ENCODE data around the gene AFAP1L2.
"Not testable (repeated sequence)": the region's sequence is repeated elsewhere in the genome, so short reads cannot be mapped to it uniquely, and the experiment has no call there.

AFAP1L2 gene

DNA sequence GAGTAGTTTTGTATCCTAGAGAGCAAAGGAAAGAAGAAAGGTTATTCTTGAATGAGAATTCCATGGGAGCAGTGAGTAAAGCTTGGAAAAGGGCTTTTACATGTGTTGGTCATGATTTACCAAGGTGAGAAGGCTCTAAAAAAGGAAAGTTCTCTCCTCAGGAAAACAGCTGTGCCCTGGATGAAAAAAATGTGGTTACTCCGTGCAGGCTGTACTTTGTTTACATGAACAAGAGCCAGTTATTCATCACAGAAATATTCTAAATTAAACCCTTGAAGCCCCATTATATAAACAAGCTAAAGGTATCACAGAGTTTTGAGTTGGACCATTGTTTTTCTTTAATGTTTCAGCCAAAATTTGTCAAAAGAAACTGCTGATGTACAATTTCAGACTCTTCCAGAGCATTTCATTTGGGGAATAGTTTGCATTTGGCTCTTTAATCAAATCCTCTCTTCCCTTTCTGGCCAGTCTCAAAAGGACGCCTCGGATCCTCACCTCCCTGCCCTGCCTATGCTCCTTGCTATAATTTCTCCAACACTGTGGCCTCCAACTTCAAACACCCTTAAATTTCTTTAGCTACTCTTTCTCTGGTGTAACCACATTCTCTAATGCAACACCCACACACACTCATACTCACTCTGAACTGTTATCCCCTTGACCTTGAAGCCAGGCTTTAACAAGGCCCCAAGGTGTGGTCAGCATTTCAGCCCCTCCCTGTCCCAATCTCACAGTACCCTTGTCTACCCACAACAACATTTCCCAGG lies 47.4 kb downstream of the AFAP1L2 start:
- no peak for DNase-seq

DNA sequence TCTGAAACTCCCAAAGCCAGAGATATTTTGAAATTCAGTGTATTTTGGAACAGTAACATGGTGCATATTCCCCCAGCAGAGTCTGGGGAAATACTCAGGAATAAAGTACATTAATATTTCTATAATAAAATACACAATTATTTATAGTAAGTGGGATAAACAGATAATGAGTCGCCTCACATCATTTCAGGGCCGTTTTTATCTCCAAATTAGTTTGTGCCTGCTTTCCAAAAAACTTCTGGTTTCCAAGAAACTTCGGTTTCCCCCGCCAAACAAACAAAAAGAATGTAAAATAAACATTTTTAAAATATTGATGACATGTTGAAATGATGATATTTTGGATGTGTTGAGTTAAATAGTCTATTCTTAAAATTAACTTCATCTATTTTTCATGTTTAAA lies 48.2 kb downstream of the AFAP1L2 start:
- no peak for DNase-seq

DNA sequence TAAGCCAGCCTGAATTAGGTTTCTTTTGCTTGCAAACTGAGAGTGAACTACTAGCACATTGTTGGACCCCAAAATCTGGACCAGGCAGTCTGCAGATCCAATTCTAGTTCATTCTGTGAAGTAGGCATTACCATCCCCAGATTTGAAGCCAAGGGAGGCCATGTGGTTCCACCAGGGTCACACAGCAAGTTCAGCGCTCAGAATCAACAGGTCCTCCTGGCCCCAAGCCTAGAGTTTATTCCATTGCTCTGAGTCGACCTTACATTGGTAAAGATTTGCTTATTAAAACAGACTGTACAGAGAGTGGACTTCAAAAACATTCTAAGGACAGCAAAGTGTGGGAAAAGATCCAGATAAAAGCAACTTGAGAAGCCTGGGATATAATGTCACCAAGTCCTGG lies 50.9 kb downstream of the AFAP1L2 start:
- no peak for DNase-seq

DNA sequence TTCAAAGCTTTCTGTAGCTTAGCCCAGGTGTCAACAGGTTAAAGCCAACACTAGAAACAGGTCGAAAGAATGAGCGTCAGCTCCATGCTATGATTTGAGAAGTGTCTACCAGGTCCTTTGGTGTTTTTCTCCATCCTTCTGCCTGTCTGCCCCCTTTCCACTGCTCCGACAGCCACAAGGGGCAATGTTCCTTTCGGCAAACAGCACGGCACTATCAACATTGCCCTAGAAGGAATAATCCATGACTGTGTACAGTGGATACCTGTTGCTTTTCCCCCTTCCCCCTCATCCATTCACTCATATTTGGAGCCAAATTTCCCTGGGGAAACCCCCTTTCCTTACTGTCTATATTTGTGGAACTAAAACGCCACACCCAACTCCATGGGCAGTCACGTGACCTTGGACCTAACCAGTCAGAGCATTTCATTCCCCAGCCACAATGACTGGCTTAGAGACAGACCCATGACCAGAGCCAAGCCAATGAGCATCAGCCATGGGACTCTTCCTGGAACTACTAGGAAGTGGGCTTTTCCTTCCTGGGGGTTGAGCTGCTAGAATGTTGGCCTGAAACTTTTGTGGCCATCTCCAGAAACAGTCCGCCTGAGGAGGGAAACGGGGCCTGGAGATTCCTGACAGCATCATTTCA lies 51.5 kb downstream of the AFAP1L2 start:
- DNase-seq, result no peak

DNA sequence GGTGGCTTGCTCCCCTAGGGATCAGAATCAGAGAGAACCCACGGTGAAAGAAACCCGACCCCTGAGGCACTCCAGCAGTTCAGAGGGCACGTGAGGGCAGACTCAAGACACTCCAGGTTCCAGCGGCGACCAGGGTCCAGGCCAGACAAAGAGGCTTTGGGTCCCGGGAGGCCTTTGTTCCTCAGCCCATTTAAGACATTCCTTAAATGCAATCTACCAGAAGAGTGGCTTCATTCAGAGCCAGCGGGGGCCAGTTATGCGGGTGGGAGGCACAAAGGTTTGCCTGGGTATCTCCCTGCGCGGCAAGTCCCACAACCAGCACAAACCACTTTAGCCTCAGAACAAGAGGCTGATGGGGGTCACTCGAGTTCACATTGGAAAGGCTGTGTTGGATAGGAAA lies 53.6 kb downstream of the AFAP1L2 start:
- DNase-seq, result no peak

DNA sequence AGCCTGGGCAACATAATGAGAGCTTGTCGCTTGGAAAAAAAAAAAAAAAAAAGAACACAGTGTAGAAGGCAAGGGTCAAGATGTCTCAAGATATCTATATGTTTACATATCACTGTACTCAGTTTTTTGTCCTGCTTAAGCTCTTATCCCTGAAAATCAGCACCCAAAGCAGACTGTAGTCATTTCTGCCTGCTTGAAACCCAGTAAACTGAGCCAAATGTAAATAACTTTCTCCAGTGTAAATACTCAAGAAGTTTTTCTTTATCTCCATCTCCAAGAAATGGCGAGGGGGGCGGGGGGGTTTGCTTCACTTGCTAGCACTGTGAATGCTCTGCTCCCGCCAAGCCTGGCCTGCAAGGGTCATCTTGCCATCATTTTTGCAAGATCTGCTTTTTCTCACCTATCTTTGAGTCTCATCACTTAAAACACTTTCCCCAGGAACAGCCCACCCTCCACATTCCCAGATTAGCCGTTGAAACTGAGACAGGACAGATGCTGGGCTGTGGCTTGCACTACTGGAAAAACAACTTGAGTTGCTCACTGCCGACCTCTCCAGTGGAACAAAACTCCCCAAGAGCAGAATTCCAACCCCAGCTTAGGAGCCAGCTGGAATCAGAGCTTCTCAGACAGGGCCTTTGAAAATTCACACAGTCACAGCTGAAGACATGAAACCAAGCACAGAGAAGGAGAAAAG lies 54.6 kb downstream of the AFAP1L2 start:
- DNase-seq, result no peak

DNA sequence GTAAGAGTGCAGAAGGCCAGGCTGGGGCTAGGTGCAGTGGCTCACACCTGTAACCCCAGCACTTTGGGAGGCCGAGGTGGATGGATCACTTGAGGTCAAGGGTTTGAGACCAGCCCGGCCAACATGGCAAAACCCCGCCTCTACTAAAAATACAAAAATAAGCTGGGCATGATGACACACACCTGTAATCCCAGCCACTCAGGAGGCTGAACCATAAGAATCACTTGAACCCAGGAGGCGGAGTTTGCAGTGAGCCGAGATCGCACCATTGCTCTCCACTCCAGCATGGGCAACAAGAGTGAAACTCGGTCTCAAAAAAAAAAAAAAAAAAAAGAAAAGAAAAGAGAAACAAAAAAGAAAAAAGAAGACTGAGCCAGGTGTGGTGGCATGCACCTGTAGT lies 55.2 kb downstream of the AFAP1L2 start:
- not testable (repeated sequence) for DNase-seq

DNA sequence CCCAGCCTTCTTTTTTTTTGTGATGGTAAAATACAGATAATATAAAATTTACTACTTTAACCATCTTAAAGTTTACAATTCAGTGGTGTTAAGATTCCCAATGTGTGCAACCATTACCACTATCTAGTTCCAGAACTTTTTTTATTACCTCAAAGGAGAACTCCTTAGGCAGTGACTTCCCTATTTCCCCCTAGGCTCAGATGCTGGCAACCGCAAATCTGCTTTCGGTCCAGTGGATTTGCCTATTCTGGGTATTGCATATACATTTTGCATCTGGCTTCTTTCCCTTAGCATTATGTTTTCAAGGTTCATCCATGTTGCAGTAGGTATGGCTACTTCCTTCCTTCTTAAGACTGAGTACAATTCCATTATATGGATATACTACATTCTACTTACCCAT lies 56.5 kb downstream of the AFAP1L2 start:
- no peak for DNase-seq

DNA sequence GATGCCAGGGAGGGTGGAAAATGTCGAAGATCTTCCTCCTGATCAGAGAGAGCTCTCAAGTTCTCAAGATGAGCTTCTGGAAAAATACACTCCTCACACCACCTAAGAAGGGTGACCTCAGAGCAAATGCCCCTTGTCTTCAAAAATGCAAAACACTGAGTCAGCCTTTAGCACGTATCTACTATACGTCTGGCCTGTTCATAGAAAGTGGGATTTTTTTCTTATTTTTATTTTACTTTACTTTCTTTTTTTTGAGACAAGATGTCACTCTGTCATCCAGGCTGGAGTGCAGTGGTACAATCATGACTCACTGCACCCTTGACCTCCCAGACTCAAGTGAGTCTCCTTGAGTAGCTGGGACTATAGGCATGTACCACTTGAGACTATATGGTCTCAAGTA lies 57.1 kb downstream of the AFAP1L2 start:
- DNase-seq, result no peak

DNA sequence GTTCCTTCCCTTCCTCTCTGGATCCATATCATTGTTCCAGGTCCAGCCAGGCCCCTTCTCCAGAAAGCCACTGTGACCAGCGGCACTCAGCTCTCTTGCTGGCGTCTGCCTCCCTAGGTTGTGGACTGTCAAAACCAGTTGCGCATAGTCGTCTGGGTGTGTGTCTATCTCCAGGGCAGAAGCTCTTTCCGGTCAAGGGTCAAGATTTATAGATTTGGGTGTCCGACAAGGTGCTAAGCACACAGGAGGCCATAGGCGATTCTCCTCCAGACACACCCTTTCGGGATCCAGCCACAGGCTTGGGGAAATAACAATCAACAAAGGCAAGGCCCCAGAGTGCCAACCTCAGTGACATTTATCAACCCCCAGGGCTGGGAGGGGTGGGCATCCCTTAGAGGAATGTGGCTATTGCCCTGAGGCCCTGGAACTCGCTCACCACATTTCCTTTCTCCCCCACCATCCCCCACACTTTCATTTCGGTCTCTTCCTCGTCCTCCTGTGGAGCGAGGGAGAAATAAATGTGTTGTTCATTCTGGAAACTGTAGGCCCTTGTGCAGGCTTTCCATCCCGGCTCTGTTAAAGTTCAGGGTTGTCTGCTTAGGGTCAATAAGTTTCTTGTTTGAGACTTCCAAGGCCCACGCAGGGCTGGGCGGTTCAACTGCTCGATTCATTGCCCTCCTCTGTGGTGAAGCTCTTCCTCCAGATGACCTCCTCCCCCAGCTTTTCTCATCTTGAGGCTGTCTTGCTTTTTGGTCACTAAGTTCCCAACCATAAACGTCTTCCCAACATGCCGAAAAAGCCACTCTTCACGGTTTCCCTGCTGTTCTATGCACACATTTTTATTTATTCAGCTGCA lies 57.9 kb downstream of the AFAP1L2 start:
- no peak for DNase-seq

DNA sequence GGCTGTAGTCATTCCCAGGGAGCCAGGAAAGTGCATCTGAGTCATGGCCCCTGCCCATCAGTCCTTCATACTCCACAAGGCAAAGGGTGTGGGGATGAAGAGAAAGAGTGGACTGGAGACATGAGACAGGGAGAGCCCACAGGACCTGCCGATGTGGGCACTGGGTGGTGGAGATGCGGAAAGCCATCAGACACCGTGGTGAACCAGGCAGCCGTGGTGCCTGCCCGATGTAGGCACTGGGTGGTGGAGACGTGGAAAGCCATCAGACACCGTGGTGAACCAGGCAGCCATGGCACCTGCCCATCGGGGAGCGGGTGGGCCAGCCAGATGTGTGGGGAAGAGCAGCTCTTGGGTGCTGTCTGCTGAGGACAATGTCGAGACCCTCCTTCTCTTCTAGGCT lies 58.6 kb downstream of the AFAP1L2 start:
- no peak for DNase-seq

DNA sequence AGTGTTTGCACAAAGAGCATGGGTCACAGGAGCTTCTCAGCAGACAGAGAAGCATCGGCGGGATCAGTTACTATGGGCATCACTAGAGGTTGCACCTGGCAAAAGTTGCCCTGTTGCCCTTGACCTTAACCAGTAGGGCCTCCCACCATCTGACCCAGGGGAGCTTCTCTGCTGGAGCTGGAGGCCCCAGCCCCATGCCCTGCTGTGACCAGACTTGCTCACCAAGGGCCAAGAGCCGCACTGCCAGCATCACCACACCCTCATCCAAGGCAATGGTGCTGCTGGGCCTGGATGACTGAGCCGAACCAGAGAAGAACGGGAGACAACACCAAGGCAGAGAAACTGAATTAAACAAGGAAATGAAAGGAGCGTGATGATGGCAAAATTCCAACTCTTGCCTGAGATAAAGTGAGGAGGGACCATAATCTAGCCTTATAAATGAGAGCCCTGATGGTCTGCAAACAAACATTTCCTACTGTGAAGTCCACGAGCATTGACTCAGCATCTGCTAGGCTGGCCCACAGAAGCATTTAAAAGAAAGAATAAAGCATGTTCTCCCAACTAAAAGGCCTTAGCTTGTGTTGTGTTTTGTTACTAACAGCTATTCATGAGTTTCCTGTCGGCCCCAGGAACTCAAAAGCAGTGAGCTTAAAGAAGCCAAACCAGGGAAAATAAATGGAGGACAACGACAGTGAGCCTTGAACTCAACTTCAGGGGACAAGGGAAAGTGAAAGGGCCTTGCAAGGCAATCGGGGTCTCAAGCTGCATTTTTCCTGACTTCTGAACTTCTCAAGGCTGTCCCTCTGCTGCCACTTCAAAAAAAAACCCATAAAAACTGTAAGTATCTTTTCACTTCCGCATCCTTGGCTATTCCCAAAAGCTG lies 60.4 kb downstream of the AFAP1L2 start:
- DNase-seq, result no peak

DNA sequence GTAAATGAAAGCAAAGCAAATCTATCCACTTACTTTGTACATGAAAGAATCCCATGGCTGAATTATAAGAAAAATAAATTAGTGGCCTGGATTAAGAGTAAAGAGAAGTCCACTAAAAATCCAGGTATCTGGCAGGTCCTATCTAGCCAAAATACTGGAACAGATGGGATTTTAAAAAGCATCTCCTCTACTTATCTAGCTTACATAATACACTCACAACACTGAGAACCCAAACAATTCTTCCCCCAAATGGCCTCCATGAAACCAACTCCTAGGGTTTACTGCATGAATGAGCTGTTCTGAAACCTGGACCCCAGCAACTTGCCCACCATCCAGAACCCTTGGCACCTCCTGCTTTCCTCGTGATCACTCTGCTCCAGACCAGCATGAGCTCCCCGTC lies 61.3 kb downstream of the AFAP1L2 start:
- no peak for DNase-seq

DNA sequence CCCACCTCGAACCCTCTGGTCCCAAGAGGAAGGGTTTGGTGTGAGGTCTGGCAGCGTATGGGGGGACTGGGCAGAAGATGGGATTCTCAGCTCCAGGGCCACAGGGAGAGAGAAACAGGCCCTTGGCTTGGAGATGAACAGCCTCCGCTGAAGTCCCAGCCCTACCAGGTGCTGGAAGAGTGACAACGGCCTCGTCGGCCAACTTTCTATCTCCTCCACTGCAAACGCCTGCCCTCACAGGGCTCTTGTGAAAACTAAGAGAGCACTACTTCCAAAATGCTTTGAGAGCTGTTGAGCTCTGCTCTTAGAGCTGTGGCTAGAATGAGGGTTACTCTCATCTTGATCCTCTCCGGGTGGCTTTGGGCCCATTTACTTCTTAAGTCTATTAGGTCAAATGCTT lies 63.5 kb downstream of the AFAP1L2 start:
- DNase-seq, result no peak

DNA sequence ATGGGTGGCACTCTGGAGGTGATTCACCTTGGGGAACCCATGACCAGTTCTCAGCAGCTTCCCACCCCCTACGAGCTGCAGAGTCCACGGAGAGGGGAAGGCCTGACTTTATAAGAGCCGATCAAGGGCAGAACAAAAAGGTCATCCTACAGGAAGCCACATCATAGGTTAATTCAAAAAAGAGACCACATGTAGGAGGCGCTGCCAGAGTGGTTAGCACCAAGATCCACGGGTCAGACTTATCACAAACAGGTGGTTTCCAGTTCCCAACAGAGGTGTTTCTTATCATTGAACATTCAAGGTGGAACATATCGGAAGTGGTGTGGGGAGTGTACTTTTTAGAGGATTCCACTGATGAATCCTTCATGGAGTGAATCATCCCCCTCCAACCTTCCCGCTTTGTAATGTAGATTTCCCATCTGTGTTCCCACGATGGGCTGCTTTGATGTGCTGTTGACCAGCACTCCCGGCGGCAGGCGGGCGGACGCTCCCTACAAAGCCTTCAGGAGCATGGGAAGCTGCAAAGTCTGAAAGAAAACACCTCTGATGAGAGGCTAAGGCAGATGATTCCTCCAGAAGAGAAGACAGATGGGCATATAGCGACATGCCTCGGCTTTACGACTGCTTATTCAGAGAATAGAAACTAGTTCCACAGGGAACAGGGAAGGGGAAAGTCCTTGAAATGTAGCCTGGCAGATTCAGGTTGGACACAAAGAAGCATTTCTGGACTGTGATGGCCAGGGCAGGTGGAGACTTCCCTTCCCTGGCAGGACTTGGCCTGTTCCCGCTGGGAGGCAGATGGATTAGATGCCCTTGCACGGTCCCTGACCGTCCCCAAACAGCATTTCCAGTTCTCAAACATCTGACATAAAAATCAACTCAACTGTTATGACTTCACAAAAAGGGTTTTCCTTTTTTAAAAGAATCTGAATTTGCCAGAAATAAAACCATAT lies 66.5 kb downstream of the AFAP1L2 start:
- DNase-seq, result no peak

DNA sequence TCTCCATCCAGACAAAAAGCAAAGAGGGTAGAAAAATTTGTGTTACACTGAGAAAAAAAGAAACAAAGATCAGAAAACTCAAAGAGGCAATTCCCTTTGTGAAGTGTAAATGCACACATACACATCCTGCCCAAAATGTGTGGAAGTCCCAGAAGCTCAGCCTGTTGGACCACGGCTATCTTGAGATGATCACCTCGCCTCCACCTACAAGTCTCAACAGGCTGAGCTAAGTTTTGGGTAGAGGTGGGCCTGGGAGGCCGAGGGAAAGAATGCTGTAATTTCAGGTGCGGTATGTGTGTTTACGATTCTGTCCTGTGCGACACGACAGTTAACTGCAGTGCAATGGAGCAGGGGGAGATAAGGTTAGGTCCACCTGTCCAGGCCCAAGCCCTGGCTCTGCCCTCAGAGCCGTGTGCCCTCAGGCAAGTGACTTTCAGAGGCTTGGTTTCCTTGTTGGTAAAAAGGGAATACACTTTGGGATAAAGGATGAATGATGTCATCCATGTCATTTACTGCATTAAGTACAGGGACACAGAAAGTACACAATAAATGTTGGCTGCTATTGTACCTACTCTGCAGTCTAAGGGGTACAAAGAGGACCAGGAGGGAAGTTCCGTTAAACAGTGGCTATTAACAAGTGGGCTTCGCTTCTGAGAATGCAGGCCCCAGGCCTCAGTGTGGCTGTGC lies 67.3 kb downstream of the AFAP1L2 start:
- DNase-seq, result no peak

DNA sequence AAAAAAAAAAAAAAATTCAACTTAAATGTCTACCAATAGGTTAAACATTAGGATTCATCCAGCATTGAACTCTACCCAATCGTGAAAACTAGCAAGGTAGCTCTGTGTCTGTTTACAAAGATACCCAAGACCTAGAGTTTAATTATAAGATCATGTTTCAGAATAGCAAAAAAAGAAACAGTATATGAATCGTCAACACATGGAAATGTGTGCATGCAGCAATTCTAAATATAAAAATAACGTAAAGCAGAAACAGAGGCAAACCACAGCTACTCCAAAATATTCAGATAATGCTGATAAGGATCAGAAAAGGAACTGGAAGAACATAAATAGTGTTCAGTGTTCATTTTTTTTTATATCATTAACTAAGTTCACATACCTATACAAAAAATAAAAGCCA lies 68.7 kb downstream of the AFAP1L2 start:
- DNase-seq, result no peak

DNA sequence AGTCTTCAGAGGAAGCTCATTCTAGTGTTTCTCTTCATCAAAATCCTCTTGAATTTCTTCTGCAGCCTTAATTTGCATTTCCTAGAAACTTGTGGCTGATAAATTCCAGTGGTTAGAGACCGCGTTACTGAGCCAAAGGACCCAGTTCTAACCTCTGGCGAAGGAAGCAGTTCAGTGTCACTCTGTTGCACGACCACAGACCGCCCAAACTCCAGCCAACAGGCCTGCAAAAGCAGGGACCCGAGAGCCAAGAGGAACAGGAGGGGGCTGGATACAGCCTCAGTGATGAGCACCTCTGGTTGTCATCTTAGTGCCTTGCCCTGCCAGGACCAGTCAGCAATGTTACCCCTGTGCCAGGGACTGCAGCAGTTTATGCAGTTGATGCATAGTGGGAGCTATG lies 70.0 kb downstream of the AFAP1L2 start:
- no peak for DNase-seq

DNA sequence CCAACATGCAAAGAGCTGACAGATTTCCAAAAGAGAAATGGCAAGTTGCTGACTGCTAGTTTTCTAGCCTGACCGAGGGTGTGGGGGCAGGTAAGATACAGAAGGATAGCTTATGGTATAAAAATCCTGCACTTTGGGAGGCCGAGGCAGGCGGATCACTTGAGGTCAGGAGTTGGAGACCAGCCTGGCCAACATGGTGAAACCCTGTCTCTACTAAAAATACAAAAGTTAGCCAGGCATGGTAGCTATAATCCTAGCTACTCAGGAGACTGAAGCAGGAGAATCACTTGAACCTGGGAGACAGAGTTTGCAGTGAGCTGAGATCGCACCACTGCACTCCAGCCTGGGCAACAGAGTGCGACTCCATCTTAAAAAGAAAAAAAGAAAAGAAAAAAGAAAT lies 70.9 kb downstream of the AFAP1L2 start:
- DNase-seq, result not testable (repeated sequence)

Measured in NCI-H2029 (cell line).